GM10248 (cell line): ENCODE measurements around the gene SPAG4.

Experiments used
- CTCF ChIA-PET: fragments of 300-600 bp; sonication (Branson Sonifier 250); formaldehyde crosslinking; extraction: SDS; loops from one replicate; lab custom pipeline; 2021; ENCODE audit warnings: antibody characterized with exemption; lab: Yijun Ruan, JAX
- POLR2A ChIA-PET: fragments of 350-650 bp; sonication (Branson Sonifier 250); formaldehyde crosslinking; extraction: SDS; loops from one replicate; lab custom pipeline; 2020; ENCODE audit warnings: antibody characterized with exemption; lab: Yijun Ruan, JAX
- DNase-seq: peaks from one replicate; pipeline ENCODE4 v3.0.0; 2012; ENCODE audit errors: extremely low spot score
- CTCF ChIP-seq: IDR thresholded peaks from 2 replicates; pipeline ENCODE4 v1.5.1; 2012; ENCODE audit warnings: mild to moderate bottlenecking, low read depth; ENCODE audit errors: extremely low read depth, missing control alignments, control extremely low read depth

The SPAG4 gene

DNA sequence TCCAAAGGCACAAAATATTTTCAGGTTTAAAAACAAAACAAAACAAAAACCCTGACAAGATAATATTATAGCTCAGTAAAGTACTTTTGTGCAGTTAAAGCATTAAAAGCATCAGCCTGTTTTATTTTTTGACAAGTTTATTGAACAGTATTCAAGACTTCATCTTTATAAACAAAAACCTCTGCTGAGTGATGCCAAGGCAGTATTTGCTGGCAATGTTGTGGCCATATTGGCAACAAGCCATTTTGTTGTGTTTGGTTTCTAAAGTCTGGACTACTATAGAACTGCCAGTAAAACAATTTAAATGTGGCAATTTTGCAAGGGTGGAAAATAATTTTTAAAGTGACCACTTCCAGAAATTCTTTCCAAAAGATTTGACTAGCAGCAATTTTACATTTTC, 33.2 kb downstream of the SPAG4 start:
- TF ChIP-seq CTCF = no peak
- CTCF ChIA-PET = interaction anchor here (1.3 to 2.7 kb wide), 4 partner anchors 11 to 32 kb away, joined by 3 to 5 read pairs (median 4); no protein-coding TSS in a partner anchor
- POLR2A ChIA-PET = no interaction called here
- no peak for DNase-seq

GRCh38 chr20:35650632-35651031, 35.0 kb downstream of the SPAG4 start:
- TF ChIP-seq CTCF = no peak
- DNase-seq = no peak
- CTCF ChIA-PET = interaction anchor here (2.7 kb wide), 1 partner anchor 31 kb away, joined by 5 read pairs; no protein-coding TSS in a partner anchor
- POLR2A ChIA-PET = no interaction called here

- CTCF ChIA-PET = interaction anchor here (1.2 to 2.8 kb wide), 3 partner anchors 21 to 188 kb away, joined by 3 to 7 read pairs (median 4); no protein-coding TSS in a partner anchor
- no peak for DNase-seq
- POLR2A ChIA-PET = interaction anchor here (0.6 kb wide), 1 partner anchor 1049 kb away, joined by 5 read pairs; no protein-coding TSS in a partner anchor
- TF ChIP-seq CTCF = no peak
Measured at GRCh38 chr20:35651958-35652357, 36.3 kb downstream of the SPAG4 start.

GRCh38 chr20:35652641-35653429, 37.2 kb downstream of the SPAG4 start:
- no peak for DNase-seq
- CTCF ChIA-PET = interaction anchor here (1.2 to 2.8 kb wide), 4 partner anchors 12 to 189 kb away, joined by 3 to 7 read pairs (median 4); no protein-coding TSS in a partner anchor
- POLR2A ChIA-PET = no interaction called here
- no peak for TF ChIP-seq CTCF

DNA sequence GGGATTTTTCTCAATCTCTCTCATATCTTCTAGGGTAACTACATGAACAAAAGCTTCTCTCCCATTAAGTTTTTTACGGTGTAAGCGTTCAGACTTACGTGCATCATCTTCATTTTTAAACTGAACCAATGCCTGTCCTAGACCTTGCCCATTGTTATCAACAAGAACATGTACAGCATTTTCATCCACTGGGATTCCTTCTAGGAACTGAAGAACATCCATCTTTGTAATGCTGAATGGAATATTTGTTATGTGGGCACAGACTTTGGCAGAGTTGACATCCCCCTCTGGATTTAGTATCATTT, 37.8 kb downstream of the SPAG4 start:
- ChIA-PET CTCF (interaction anchor here (1.4 to 2.8 kb wide), 2 partner anchors 13 to 22 kb away, joined by 3 to 7 read pairs; no protein-coding TSS in a partner anchor), POLR2A (no interaction called here)
- no peak for TF ChIP-seq CTCF
- no peak for DNase-seq

- DNase-seq = no peak
- ChIA-PET CTCF (interaction anchor here (1.4 to 2.8 kb wide), 2 partner anchors 13 to 23 kb away, joined by 3 to 7 read pairs; no protein-coding TSS in a partner anchor), POLR2A (no interaction called here)
- TF ChIP-seq CTCF = no peak
Measured at GRCh38 chr20:35653893-35654292, 38.3 kb downstream of the SPAG4 start.
